ENCODE data around the gene RCC1. TPM values are rescaled to one million over a fixed set of nuclear protein-coding genes. Genes with fewer than 3 reads are reported as not detected.
"Not testable (repeated sequence)": the region's sequence is repeated elsewhere in the genome, so short reads cannot be mapped to it uniquely, and the experiment has no call there.

RCC1 gene
- total RNA-seq, 4 donors from 2014 or later = 14.7 to 18.3 (median 15.2) TPM

DNA sequence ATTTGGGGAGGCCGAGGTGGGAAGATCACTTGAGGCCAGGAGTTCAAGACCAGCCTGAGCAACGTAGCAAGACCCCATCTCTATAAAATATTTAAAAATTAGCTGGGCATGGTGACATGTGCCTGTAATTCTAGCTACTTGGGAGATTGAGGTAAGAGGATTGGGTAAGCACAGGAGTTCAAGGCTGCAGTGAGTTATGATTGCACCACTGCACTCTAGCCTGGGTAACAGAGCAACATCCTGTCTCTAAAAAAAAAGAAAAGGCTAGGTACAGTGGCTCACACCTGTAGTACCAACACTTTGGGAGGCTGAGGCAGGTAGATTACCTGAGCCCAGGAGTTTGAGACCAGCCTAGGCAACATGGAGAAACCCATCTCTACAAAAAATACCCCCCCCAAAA, 35.7 kb upstream of the RCC1 start:
- H3K4me3 ChIP-seq (ENCODE audit: low read depth, poor library complexity, severe bottlenecking) = no peak overlapping the region
- no peak for TF ChIP-seq POLR2A (IDR thresholded peaks at IDR 0.05)
- 95 to 97% methylated on average over 2 of the region's 2 CpGs for WGBS, 2 donors
- intact Hi-C loops (cut with DNase I; ENCODE audit: low total_unique reads) = no loop called here
- DNase-seq (ENCODE audit: low spot score in 2 of 2) = no peak

GRCh38 chr1:28479497-28479896, 26.3 kb upstream of the RCC1 start:
- 89 to 92% methylated on average over 13 of the region's 13 CpGs for WGBS, 2 donors
- intact Hi-C loops (cut with DNase I; ENCODE audit: low total_unique reads); H3K4me3 ChIP-seq (ENCODE audit: low read depth, poor library complexity, severe bottlenecking): not testable (repeated sequence)
- DNase-seq (ENCODE audit: low spot score in 2 of 2) = peak in 1 of 2 donors; percentile 37

DNA sequence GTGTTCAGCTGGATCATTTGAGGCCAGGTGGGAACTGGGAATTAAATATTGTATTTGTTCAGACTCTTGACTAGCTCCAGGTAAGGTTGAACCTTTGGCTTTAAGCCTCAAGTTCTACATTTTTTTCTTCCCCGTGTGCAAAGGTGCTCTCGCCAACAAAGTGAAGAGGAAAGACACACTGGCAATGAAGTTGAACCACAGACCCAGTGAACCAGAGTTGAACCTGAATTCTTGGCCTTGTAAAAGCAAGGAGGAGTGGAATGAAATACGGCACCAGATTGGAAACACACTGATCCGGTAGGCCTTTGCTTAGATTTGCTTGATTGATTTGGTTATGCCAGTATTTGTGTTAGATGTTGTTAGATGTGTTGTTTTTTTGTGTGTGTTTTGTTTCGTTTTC, 25.5 kb upstream of the RCC1 start:
- H3K4me3 ChIP-seq (ENCODE audit: low read depth, poor library complexity, severe bottlenecking) = no peak overlapping the region
- DNase-seq (ENCODE audit: low spot score in 2 of 2) = peak in 1 of 2 donors; percentile 8
- WGBS, 2 donors = 84 to 89% methylated on average over 5 of the region's 5 CpGs
- TF ChIP-seq POLR2A (IDR thresholded peaks at IDR 0.05) (no peak), CTCF (IDR thresholded peaks at IDR 0.05) (no peak)
- intact Hi-C loops (cut with DNase I; ENCODE audit: low total_unique reads) = no loop called here

- WGBS, 2 donors = 80 to 89% methylated on average over 3 of the region's 3 CpGs
- no peak for DNase-seq (ENCODE audit: low spot score in 2 of 2)
- intact Hi-C loops (cut with DNase I; ENCODE audit: low total_unique reads) = no loop called here
- TF ChIP-seq CTCF (IDR thresholded peaks at IDR 0.05) (no peak), POLR2A (IDR thresholded peaks at IDR 0.05) (no peak)
- H3K4me3 ChIP-seq (ENCODE audit: low read depth, poor library complexity, severe bottlenecking) = no peak overlapping the region
Measured at GRCh38 chr1:28482138-28482537, 23.7 kb upstream of the RCC1 start.

GRCh38 chr1:28482702-28483101, 23.1 kb upstream of the RCC1 start:
- intact Hi-C loops (cut with DNase I; ENCODE audit: low total_unique reads) = no loop called here
- TF ChIP-seq CTCF (IDR thresholded peaks at IDR 0.05) (no peak), POLR2A (IDR thresholded peaks at IDR 0.05) (no peak)
- WGBS, 2 donors = 86 to 94% methylated on average over 2 of the region's 2 CpGs
- no peak for DNase-seq (ENCODE audit: low spot score in 2 of 2)
- no peak overlapping the region for H3K4me3 ChIP-seq (ENCODE audit: low read depth, poor library complexity, severe bottlenecking)

DNA sequence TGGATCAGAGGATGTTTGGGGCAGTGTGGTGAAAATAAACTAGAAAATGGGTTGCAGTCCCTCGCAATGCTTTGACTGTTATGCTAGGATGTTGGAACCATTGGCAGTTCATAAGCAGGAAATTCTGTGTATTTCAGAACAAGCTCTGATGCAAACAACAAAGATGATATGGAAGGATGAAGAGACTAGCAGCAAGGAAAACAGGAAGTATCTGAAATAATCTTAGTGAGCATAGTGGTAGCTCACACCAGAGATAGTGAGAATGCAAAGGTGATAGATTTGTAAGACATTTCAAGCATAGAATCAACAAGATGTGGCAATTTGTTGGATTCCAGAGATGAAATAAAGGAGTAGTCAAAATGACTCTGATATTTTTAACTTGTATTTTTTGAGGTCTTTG, 11.1 kb upstream of the RCC1 start:
- intact Hi-C loops (cut with DNase I; ENCODE audit: low total_unique reads) = no loop called here
- no peak for DNase-seq (ENCODE audit: low spot score in 2 of 2)
- H3K4me3 ChIP-seq (ENCODE audit: low read depth, poor library complexity, severe bottlenecking) = no peak overlapping the region
- 89 to 91% methylated on average over 1 of the region's 1 CpG for WGBS, 2 donors
- TF ChIP-seq CTCF (IDR thresholded peaks at IDR 0.05) (no peak), POLR2A (IDR thresholded peaks at IDR 0.05) (no peak)

- 57 to 79% methylated on average over 4 of the region's 4 CpGs for WGBS, 2 donors
- no peak overlapping the region for H3K4me3 ChIP-seq (ENCODE audit: low read depth, poor library complexity, severe bottlenecking)
- no peak for TF ChIP-seq POLR2A (IDR thresholded peaks at IDR 0.05)
- TF ChIP-seq CTCF (IDR thresholded peaks at IDR 0.05) = no peak
- DNase-seq (ENCODE audit: low spot score in 2 of 2) = no peak
- intact Hi-C loops (cut with DNase I; ENCODE audit: low total_unique reads) = no loop called here
Measured at GRCh38 chr1:28499553-28499952, 6.3 kb upstream of the RCC1 start.
